HL-60/S4 (cell line): ENCODE data around the gene MEG3.

Experiments used
- in situ Hi-C: fragments of 300-500 bp; cut with MboI; formaldehyde crosslinking; loops from 2 replicates; pipeline ENCODE4 v1.14.3; 2022; ENCODE audit warnings: low sequenced_read_pairs

MEG3 gene

GRCh38 chr14:100825713-100826331, at the start of gene MEG3:
Gene MEG3, plus strand, starts transcription at chr14:100826118.
- in situ Hi-C loops: no loop called here

- in situ Hi-C loops: no loop called here
These were observed 49.1 kb upstream of the MEG3 start for GRCh38 chr14:100776681-100777365.

GRCh38 chr14:100777366-100777817, 48.5 kb upstream of the MEG3 start:
- in situ Hi-C loops: no loop called here

- in situ Hi-C loops: no loop called here
These were observed 47.9 kb upstream of the MEG3 start for GRCh38 chr14:100777818-100778525.

GRCh38 chr14:100778526-100778882, 47.4 kb upstream of the MEG3 start:
- in situ Hi-C loops: no loop called here

- in situ Hi-C loops: no loop called here
These were observed 46.8 kb upstream of the MEG3 start for GRCh38 chr14:100778951-100779690.

- in situ Hi-C loops: no loop called here
These were observed 46.2 kb upstream of the MEG3 start for GRCh38 chr14:100779691-100780080.

- in situ Hi-C loops: no loop called here
These were observed 45.7 kb upstream of the MEG3 start for GRCh38 chr14:100780246-100780645.

GRCh38 chr14:100780646-100781355, 45.1 kb upstream of the MEG3 start:
- in situ Hi-C loops: no loop called here

- in situ Hi-C loops: no loop called here
These were observed 44.0 kb upstream of the MEG3 start for GRCh38 chr14:100781952-100782351.

GRCh38 chr14:100782516-100783320, 43.2 kb upstream of the MEG3 start:
- in situ Hi-C loops: no loop called here

- in situ Hi-C loops: no loop called here
These were observed 42.1 kb upstream of the MEG3 start for GRCh38 chr14:100783630-100784370.

- in situ Hi-C loops: no loop called here
These were observed 41.2 kb upstream of the MEG3 start for GRCh38 chr14:100784523-100785337.

- in situ Hi-C loops: no loop called here
These were observed 40.6 kb upstream of the MEG3 start for GRCh38 chr14:100785338-100785615.

- in situ Hi-C loops: no loop called here
These were observed 40.3 kb upstream of the MEG3 start for GRCh38 chr14:100785626-100786025.

GRCh38 chr14:100786131-100786530, 39.8 kb upstream of the MEG3 start:
- in situ Hi-C loops: no loop called here

- in situ Hi-C loops: no loop called here
These were observed 39.2 kb upstream of the MEG3 start for GRCh38 chr14:100786576-100787219.

GRCh38 chr14:100787659-100788058, 38.3 kb upstream of the MEG3 start:
- in situ Hi-C loops: no loop called here
